ENCODE measurements around the gene CMSS1.

- TF ChIP-seq CTCF (IDR thresholded peaks at IDR 0.05): no peak
- no peak for TF ChIP-seq POLR2AphosphoS5 (IDR thresholded peaks at IDR 0.05)
These were observed 413.0 kb downstream of the CMSS1 start for GRCh38 chr3:100230710-100231109.
